ENCODE results near the gene MYCN.

Gene MYCN

DNA sequence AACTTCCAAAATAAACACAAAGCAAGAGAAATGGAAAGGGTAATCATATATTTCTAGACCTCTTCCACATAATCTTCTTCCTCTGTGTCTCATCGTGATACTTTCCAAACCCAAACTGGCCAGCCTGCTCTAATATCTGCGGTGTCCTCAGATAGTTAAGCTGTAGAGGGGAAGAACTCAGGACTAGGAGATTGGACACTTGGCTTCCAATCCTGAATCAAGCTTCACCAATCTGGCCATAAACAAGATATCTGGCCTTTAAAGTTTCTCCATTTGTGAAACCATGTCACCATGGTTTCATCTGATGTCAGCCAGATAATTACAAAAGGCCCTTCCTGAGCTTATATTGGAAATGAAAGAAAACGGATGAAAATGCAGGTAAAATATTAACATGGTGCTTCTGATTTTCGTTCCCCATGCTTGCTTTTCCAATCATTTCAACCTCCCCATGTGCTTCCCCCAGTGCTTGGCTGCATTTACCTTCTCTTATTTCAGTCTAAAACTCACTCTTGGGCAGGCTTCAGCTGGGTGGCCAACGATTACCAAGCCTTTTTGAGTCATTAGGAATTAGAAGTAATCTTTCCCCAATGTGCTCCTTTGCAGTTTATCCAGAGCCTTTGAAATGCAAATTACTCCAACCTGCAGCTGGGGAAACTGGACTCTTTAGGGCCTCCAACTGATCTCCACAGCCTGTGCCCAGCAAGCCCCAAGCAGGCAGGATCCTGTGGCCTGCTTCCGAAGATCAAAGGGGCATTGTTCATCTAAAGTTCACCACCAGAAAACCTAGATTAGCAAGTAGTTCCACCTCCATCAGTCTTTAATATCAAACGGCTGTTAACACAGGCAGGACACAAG lies 44.5 kb upstream of the MYCN start:
- Histone ChIP-seq H3K9me3 (ENCODE audit: low read length) (peaks cover 4% of the 10 kb centered on the region), H3K9me2 (ENCODE audit: low read depth, low read length) (no peaks in the 10 kb centered on the region), H3K4me2 (ENCODE audit: low read length) (no peak overlapping the region), H3K79me2 (ENCODE audit: insufficient read depth, low read length) (no peaks in the 10 kb centered on the region), H2AFZ (ENCODE audit: low read length) (no peak overlapping the region), H3K4me1 (ENCODE audit: insufficient read depth, low read length, severe bottlenecking) (no peaks in the 10 kb centered on the region), H3K27ac (ENCODE audit: low read depth, low read length, poor library complexity, severe bottlenecking) (no peak overlapping the region), H3K9ac (ENCODE audit: low read length) (no peak overlapping the region), H3K36me3 (ENCODE audit: insufficient read depth, low read length) (no peaks in the 10 kb centered on the region), H3K4me3 (ENCODE audit: low read depth, low read length, poor library complexity, severe bottlenecking) (no peak overlapping the region), H4K20me1 (ENCODE audit: insufficient read depth, low read length) (no peaks in the 10 kb centered on the region), H3K27me3 (ENCODE audit: insufficient read depth, low read length) (no peaks in the 10 kb centered on the region), H3F3A (ENCODE audit: insufficient read depth, low read length) (no peaks in the 10 kb centered on the region)
- TF ChIP-seq CTCF (IDR thresholded peaks at IDR 0.05; ENCODE audit: low read length) (no peak), EZH2 (IDR thresholded peaks at IDR 0.05; ENCODE audit: borderline replicate concordance, low read length) (no peak)

DNA sequence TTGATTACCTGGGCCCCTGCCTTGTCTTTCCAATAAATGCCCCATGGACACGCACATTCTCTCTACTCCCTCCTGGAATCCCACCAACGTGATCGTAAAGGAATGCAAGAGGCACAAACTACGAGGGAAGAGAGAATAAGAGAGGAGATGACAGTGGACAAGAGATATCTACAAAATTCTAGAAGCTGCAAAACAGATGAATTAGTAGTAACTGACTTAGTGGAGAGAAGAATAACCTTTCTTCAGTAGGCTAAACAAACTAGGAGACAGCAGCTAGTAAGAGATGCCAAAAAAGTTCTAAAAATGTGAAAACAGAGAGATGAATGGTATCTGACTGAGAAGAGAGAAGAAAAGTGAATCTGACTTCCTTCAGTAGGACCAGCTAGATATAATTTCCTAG lies 43.5 kb upstream of the MYCN start:
- Histone ChIP-seq H2AFZ (ENCODE audit: low read length) (no peak overlapping the region), H4K20me1 (ENCODE audit: insufficient read depth, low read length) (no peaks in the 10 kb centered on the region), H3K4me2 (ENCODE audit: low read length) (no peak overlapping the region), H3K4me1 (ENCODE audit: insufficient read depth, low read length, severe bottlenecking) (no peaks in the 10 kb centered on the region), H3K27me3 (ENCODE audit: insufficient read depth, low read length) (no peaks in the 10 kb centered on the region), H3K4me3 (ENCODE audit: low read depth, low read length, poor library complexity, severe bottlenecking) (no peak overlapping the region), H3K27ac (ENCODE audit: low read depth, low read length, poor library complexity, severe bottlenecking) (no peak overlapping the region), H3K9ac (ENCODE audit: low read length) (no peak overlapping the region), H3F3A (ENCODE audit: insufficient read depth, low read length) (no peaks in the 10 kb centered on the region), H3K9me3 (ENCODE audit: low read length) (peaks cover 4% of the 10 kb centered on the region), H3K79me2 (ENCODE audit: insufficient read depth, low read length) (no peaks in the 10 kb centered on the region), H3K9me2 (ENCODE audit: low read depth, low read length) (no peaks in the 10 kb centered on the region), H3K36me3 (ENCODE audit: insufficient read depth, low read length) (no peaks in the 10 kb centered on the region)
- TF ChIP-seq EZH2 (IDR thresholded peaks at IDR 0.05; ENCODE audit: borderline replicate concordance, low read length) (no peak), CTCF (IDR thresholded peaks at IDR 0.05; ENCODE audit: low read length) (no peak)

DNA sequence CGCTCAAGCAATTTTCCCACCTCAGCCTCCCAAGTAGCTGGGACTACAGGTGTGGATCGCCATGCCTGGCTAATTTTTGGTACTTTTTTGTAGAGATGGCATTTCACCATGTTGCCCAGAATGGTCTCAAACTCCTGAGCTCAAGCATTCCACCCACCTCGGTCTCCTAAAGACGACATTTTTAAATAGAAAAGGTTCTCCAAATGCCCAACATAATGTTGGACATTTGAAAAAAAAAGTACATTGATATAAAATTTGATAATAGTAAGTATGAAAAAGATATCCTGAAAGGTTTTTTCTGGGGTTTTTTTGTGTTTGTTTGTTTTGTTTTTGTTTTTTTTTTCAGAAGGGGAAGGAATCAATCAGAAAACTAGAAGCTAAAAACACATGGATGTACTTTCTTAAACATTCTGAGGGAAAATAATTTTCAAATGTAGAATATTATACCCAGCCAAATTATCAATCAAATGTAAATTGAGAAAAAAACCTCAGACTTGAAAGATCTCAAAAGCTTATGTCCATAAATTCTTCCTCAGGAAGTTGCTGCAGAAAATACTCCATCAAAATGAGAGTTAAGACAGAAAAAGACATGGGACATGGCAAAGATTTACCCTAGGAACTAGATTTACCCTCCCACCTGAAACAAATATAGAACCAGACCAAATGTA lies 42.8 kb upstream of the MYCN start:
- Histone ChIP-seq H2AFZ (ENCODE audit: low read length) (no peak overlapping the region), H3K9me2 (ENCODE audit: low read depth, low read length) (no peaks in the 10 kb centered on the region), H3K27ac (ENCODE audit: low read depth, low read length, poor library complexity, severe bottlenecking) (no peak overlapping the region), H3K79me2 (ENCODE audit: insufficient read depth, low read length) (no peaks in the 10 kb centered on the region), H3K4me2 (ENCODE audit: low read length) (no peak overlapping the region), H3F3A (ENCODE audit: insufficient read depth, low read length) (no peaks in the 10 kb centered on the region), H3K27me3 (ENCODE audit: insufficient read depth, low read length) (no peaks in the 10 kb centered on the region), H3K4me3 (ENCODE audit: low read depth, low read length, poor library complexity, severe bottlenecking) (no peak overlapping the region), H3K9me3 (ENCODE audit: low read length) (peaks cover 4% of the 10 kb centered on the region), H3K36me3 (ENCODE audit: insufficient read depth, low read length) (no peaks in the 10 kb centered on the region), H3K9ac (ENCODE audit: low read length) (no peak overlapping the region), H4K20me1 (ENCODE audit: insufficient read depth, low read length) (no peaks in the 10 kb centered on the region), H3K4me1 (ENCODE audit: insufficient read depth, low read length, severe bottlenecking) (no peaks in the 10 kb centered on the region)
- TF ChIP-seq CTCF (IDR thresholded peaks at IDR 0.05; ENCODE audit: low read length): no peak
- TF ChIP-seq EZH2 (IDR thresholded peaks at IDR 0.05; ENCODE audit: borderline replicate concordance, low read length): no peak

Data from OCI-LY1 (cell line).